ENCODE results near the gene ZNF487. TPM values are rescaled to one million over a fixed set of nuclear protein-coding genes. Genes with fewer than 3 reads are reported as not detected.

The ZNF487 gene
- polyA plus RNA-seq, 2 of the 4 experiments (the other 2 are of a cell fraction): 4.3 to 7.2 TPM

DNA sequence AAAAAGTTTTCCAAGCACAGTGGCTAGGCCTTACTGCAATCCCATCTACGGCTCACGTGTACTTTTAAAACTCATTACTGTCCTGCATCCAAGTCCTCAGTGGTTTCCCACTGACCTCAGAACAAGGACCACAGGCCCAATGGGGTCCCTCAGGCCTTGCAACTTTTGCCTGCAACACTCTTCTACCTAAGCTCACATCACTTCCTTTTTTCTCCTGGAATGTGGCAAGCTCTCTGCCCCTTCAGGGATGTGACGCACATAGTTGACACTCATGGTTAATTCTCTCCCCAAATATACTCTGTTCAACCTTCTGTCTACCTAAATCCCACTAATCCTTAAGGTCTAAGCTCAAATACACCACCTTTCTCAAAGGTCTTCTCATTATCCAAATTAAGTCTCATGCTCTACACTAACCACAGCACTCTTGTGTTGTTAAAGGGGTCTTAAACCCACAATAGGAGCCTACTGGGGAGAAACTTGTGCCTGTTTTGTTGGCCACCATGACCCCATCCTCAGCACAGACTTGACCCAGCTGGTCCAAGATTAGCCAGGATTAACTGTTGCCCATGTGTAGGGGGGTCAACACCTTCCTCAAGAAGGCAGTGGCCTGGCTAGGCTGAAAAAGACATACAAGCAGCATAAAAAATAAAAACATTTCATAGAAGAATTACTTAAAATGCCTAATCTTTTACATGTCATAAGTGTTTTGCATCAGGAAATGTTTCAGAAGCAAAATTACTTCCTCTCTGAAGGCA lies 43.1 kb upstream of the ZNF487 start:
- FAIRE-seq (no peak), ATAC-seq (no peak), DNase-seq (ENCODE audit: low read depth in 1 of 2, low spot score in 1 of 2) (no peak)
- no peak overlapping the region for H3K27ac ChIP-seq
- TF ChIP-seq, protein P1, sequence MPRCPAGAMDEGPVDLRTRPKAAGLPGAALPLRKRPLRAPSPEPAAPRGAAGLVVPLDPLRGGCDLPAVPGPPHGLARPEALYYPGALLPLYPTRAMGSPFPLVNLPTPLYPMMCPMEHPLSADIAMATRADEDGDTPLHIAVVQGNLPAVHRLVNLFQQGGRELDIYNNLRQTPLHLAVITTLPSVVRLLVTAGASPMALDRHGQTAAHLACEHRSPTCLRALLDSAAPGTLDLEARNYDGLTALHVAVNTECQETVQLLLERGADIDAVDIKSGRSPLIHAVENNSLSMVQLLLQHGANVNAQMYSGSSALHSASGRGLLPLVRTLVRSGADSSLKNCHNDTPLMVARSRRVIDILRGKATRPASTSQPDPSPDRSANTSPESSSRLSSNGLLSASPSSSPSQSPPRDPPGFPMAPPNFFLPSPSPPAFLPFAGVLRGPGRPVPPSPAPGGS (IDR thresholded peaks at IDR 0.05): no peak
- no peak for TF ChIP-seq HOXB5 (CRISPR knock-in tag; IDR thresholded peaks at IDR 0.05)
- TF ChIP-seq FOXS1 (CRISPR knock-in tag; IDR thresholded peaks at IDR 0.05): no peak
- TF ChIP-seq KDM1A (IDR thresholded peaks at IDR 0.05; ENCODE audit: low read depth): no peak
- no peak for TF ChIP-seq HES2 (IDR thresholded peaks at IDR 0.05)
- no peak for TF ChIP-seq EHMT2 (IDR thresholded peaks at IDR 0.05; ENCODE audit: low read depth)
- TF ChIP-seq SMC3 (IDR thresholded peaks at IDR 0.05): no peak
- TF ChIP-seq RAD21 (conservative IDR thresholded peaks at IDR 0.05 in 1 of 2, IDR thresholded peaks at IDR 0.05 in 1 of 2): no peak
- no peak for TF ChIP-seq GATA3 (IDR thresholded peaks at IDR 0.05; ENCODE audit: borderline replicate concordance)
- TF ChIP-seq EP300 (IDR thresholded peaks at IDR 0.05): no peak
- no peak for TF ChIP-seq POLR2AphosphoS2 (conservative IDR thresholded peaks at IDR 0.05; ENCODE audit: low read length)
- no peak for TF ChIP-seq JUN (IDR thresholded peaks at IDR 0.05)
- TF ChIP-seq ZC3H11A (IDR thresholded peaks at IDR 0.05): no peak
- TF ChIP-seq RARB (CRISPR knock-in tag; IDR thresholded peaks at IDR 0.05): no peak
- TF ChIP-seq JUNB (IDR thresholded peaks at IDR 0.05): no peak
- no peak for TF ChIP-seq ZNF302 (CRISPR knock-in tag; IDR thresholded peaks at IDR 0.05)
- POLR2A ChIA-PET: interaction anchor here (0.8 kb wide), 1 partner anchor 43 kb away, joined by 3 read pairs; the partner anchor contains the start of gene ZNF487
- CTCF ChIA-PET: interaction anchor here (0.6 kb wide), 1 partner anchor 139 kb away, joined by 3 read pairs; no protein-coding TSS in a partner anchor
- no peak overlapping the region for H3K4me3 ChIP-seq
- peak overlapping the region; percentile 99 for H3K4me2 ChIP-seq
- no peaks in the 10 kb centered on the region for H3K9me3 ChIP-seq
- WGBS (ENCODE audit: missing lambda C conversion rate): 97% methylated on average over 3 of the region's 3 CpGs
- peaks cover 51% of the 10 kb centered on the region for H3K4me1 ChIP-seq

DNA sequence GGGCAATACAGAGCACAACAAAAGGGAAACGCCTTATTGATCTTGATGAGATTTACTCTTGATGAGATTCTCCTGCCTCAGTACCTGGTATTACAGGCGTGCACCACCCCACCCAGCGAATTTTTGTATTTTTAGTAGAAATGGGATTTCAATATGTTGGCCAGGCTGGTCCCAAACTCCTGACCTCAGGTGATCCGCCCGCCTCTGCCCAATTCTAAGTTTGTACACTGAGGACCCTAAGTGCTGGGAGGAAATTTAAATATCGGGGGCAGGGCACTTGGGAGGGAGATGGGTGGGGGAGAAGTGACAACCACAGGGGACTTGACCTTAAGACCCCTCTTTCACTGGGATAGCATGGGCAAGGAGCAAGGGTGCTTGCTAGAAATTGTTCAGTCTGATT lies 42.0 kb upstream of the ZNF487 start:
- DNase-seq (ENCODE audit: low read depth in 1 of 2, low spot score in 1 of 2) (no peak), FAIRE-seq (no peak), ATAC-seq (no peak)
- Histone ChIP-seq H3K4me3 (peak overlapping the region; percentile 65), H3K4me2 (peak overlapping the region; percentile 99), H3K27ac (peak overlapping the region; percentile 86 to 97; a peak in 4 of 6 replicates), H3K4me1 (peaks cover 61% of the 10 kb centered on the region), H3K9me3 (no peaks in the 10 kb centered on the region)
- WGBS (ENCODE audit: missing lambda C conversion rate): 90% methylated on average over 6 of the region's 6 CpGs
- CTCF ChIA-PET: interaction anchor here (0.6 to 1.9 kb wide), 2 partner anchors 9 to 18 kb away, joined by 3 to 6 read pairs; no protein-coding TSS in a partner anchor
- POLR2A ChIA-PET: no interaction called here
- no peak for TF ChIP-seq E2F6 (IDR thresholded peaks at IDR 0.05; ENCODE audit: borderline replicate concordance, low read depth)
- TF ChIP-seq FOSL2 (IDR thresholded peaks at IDR 0.05): no peak
- no peak for TF ChIP-seq FOSL2 (CRISPR knock-in tag; IDR thresholded peaks at IDR 0.05)
- TF ChIP-seq CHD2 (IDR thresholded peaks at IDR 0.05; ENCODE audit: low read length, partially characterized antibody): no peak
- TF ChIP-seq, protein P2, sequence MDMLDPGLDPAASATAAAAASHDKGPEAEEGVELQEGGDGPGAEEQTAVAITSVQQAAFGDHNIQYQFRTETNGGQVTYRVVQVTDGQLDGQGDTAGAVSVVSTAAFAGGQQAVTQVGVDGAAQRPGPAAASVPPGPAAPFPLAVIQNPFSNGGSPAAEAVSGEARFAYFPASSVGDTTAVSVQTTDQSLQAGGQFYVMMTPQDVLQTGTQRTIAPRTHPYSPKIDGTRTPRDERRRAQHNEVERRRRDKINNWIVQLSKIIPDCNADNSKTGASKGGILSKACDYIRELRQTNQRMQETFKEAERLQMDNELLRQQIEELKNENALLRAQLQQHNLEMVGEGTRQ (IDR thresholded peaks at IDR 0.05): no peak
- no peak for TF ChIP-seq JUN (IDR thresholded peaks at IDR 0.05)
- no peak for TF ChIP-seq HES2 (IDR thresholded peaks at IDR 0.05)

All from A549 (cell line).